OCI-LY7 (cell line): ENCODE measurements around the gene HRCT1.

Experiments
- EZH2phosphoT487 ChIP-seq: fragments of 200-600 bp; sonication (generic); IDR thresholded peaks from 2 replicates; pipeline ENCODE4 v1.6.1; 2018; ENCODE audit warnings: low read depth, borderline replicate concordance, mild to moderate bottlenecking, mixed run types, antibody characterized with exemption, low read length, moderate library complexity, mixed read lengths
- TF ChIP-seq, protein P1 (sequence below): fragments of 200-600 bp; sonication (generic); conservative IDR thresholded peaks from 2 replicates; pipeline ENCODE4 v1.5.1; 2014; ENCODE audit warnings: mild to moderate bottlenecking, antibody characterized with exemption, low read length, moderate library complexity, mixed read lengths

DNA sequence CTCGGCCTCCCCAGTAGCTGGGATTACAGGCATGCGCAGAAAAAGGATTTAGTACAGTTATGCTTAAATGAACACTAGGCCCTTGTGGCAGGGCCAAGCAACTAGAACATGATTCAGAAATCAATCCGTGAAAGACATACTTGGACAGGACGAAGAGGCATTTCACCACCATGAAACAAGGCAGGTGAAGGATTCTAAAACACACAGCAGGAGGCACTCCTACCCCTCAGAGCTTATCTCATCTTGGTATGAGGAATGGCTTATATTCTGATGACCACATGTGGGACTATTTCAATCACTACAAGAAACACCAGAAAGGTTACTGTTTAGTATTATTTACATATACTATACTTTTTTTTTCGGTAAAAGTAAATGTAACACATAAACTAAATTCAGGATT is 36.3 kb downstream of the HRCT1 start:
- TF ChIP-seq, protein P1, sequence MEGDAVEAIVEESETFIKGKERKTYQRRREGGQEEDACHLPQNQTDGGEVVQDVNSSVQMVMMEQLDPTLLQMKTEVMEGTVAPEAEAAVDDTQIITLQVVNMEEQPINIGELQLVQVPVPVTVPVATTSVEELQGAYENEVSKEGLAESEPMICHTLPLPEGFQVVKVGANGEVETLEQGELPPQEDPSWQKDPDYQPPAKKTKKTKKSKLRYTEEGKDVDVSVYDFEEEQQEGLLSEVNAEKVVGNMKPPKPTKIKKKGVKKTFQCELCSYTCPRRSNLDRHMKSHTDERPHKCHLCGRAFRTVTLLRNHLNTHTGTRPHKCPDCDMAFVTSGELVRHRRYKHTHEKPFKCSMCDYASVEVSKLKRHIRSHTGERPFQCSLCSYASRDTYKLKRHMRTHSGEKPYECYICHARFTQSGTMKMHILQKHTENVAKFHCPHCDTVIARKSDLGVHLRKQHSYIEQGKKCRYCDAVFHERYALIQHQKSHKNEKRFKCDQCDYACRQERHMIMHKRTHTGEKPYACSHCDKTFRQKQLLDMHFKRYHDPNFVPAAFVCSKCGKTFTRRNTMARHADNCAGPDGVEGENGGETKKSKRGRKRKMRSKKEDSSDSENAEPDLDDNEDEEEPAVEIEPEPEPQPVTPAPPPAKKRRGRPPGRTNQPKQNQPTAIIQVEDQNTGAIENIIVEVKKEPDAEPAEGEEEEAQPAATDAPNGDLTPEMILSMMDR = no peak
- TF ChIP-seq EZH2phosphoT487 = no peak
